Measurements from ENCODE around the gene KIF17.
A peak's percentile ranks its signal among the peaks of the same experiment; 100 is the strongest.

KIF17 gene

GRCh38 chr1:20663969-20664715, 53.7 kb downstream of the KIF17 start:
- no peak for DNase-seq

- no peak for DNase-seq
These were observed 54.4 kb downstream of the KIF17 start for GRCh38 chr1:20663365-20663764.

DNA sequence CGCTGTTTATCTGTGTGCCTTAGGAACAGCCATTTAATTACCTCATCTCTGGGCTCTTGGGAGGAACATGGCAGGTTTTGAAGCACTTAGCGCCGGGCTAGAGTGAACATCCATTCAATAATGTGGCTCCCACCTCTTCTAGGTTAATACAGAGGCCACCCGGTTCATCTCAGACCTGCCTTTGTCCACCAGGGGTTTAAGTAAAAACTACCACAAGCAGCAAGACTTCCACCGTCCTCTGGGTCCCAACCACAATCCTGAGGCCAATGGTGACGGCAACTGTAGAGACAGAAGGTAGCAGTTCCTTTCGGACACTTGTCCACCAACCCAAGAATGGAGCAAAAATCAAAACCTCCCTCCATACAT, 55.7 kb downstream of the KIF17 start:
- DNase-seq: no peak

DNA sequence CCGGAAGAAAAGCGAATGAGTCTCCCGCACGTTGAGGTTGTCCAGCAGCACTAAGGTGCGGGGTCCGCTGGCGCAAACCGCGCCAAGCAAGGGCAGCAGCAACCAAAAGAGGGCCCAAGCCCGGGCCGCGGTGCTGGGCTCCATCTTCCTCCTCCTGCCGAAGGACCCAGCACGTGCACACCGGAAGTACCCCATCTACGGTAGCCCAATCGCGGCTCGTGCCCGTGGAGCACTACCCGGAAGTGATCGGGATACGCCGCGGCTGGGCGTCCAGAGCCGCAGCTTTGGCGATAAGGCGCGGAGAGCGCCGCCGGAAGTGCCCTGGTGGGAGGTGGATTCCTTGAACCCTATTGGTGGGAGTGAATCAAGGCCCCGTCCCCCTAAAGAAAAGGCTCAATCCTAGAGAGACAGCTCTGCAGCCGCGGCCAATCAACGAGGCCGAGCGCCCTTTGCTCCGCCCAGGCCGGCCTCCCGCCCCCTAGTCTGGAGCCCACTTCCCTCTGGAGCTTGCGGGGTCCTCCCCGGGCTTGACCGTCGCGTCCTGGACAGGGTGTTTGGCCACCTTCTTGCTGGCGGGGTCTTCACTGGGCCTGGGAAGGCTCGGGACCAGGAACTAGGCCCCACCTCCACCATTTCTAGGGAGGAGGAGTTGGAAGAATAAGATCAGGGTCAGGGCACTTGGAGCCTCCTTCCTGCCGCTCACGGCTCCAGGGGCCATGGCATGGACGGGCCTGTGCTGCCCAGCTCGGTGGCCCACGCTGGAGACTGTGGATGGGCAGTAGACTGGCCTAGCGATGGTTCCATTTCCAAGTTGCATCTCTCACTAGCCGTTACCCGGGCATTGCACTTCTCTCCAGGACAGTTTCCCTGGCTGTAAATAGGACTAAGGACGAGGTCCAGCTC, 56.3 kb downstream of the KIF17 start, which contains the start of gene DDOST:
Gene DDOST, minus strand, starts transcription at position 163 of the 903 bp plus-strand sequence. Its CDS starts 19 bp downstream, at position 144.
- peak; percentile 73 to 100 (median 96) for DNase-seq

GRCh38 chr1:20660847-20661206, 57.0 kb downstream of the KIF17 start:
- DNase-seq: no peak

DNA sequence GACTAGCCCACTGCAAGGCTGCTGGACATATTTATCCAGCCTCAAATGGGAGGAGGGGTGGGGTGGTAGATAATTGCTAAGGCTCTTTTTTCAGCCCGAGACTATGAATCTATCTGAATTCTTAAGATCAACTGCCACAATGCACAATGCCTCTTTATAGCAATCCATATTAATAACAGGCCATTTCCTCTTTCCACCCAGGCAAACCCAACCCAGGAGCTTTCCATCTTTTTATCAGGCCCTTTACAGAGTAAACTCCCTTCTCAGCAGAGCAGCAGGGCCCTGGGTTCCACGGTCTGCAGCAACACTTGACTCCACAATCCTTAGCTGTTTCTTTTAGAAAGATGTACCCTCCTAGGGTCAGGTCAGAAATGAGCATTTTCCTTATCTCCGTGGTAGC, 57.4 kb downstream of the KIF17 start:
- no peak for DNase-seq

GRCh38 chr1:20658166-20658915, 59.5 kb downstream of the KIF17 start:
- no peak for DNase-seq

- DNase-seq: no peak
These were observed 60.8 kb downstream of the KIF17 start for GRCh38 chr1:20657024-20657423.

GRCh38 chr1:20654104-20654690, 63.6 kb downstream of the KIF17 start:
- peak in 44 of 58 donors; percentile 6 to 80 (median 43) for DNase-seq

GRCh38 chr1:20652300-20652699, 65.5 kb downstream of the KIF17 start:
- DNase-seq: no peak

DNA sequence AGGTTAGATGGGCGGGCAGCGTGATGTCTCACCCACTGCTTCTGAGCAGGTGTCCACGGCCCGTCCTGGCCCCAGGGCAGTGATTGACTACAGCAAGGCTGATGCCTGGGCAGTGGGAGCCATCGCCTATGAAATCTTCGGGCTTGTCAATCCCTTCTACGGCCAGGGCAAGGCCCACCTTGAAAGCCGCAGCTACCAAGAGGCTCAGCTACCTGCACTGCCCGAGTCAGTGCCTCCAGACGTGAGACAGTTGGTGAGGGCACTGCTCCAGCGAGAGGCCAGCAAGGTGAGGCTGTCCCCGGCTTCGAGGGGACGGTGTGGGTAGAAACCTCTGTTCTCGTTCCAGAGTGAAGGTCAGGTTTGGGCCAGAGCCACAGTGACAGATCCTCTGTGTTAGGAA, 68.9 kb downstream of the KIF17 start:
- no peak for DNase-seq

DNA sequence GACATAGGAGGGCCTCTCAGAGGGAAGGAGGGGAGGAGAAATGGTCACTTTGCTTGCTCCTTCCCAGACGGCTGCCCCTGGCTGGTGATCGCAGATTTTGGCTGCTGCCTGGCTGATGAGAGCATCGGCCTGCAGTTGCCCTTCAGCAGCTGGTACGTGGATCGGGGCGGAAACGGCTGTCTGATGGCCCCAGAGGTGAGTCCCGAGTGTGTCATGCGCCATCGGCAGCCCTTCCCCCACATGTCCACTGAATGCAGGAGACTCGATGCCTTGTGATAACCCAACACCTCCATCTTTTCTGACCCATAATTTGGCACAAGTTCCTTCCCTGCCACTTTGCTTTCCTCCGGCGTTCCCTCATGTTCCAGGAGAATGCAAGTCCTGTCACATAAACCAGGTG, 69.4 kb downstream of the KIF17 start:
- no peak for DNase-seq

GRCh38 chr1:20645414-20645813, 72.4 kb downstream of the KIF17 start:
- DNase-seq: no peak

- DNase-seq: no peak
These were observed 73.4 kb downstream of the KIF17 start for GRCh38 chr1:20644416-20644815.

DNA sequence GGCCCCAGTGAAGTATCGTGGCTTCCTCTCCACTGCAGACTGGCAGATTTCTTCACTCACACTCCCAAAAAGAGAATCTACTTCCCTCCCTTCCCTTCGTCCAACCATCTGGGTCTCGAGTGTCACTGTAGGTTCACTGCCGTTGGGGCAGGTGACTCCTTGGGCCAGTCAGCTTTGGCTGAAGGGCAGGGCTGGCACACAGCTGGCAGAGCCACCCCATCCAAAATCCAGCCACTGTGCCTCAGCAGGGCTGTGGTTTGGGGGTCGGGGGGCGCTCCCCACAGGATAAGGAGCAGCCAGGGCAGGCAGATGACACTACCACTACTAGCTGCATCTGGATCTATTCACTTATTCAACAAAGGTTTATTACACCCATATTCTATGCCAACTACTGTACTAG, 74.7 kb downstream of the KIF17 start:
- no peak for DNase-seq

DNA sequence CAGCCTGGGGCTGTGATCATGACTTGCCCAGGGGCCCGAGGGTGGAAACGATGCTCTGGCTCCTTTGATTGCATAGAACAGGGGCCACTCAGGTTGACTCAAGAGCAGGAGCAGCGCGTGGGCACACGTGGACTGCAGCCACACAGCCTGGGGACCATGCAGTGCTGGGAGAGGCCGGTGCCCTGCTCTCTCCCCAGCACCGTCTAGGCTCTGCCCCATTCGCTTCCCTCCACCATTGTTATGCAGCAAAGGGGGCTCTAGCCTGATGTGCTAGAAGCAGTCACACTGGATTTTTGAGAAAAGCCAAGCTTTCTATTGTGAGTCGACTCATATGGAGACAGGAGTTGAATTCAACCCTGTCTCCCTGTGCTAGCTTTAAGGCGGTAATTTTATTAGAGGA, 75.8 kb downstream of the KIF17 start:
- DNase-seq: no peak

GRCh38 chr1:20640183-20640597, 77.6 kb downstream of the KIF17 start:
- DNase-seq: peak in 19 of 58 donors; percentile 3 to 50 (median 17)

GRCh38 chr1:20636785-20637347, 80.9 kb downstream of the KIF17 start:
- DNase-seq: no peak

GRCh38 chr1:20634594-20635084, 83.2 kb downstream of the KIF17 start:
- peak in 11 of 58 donors; percentile 5 to 28 (median 17) for DNase-seq

- peak in 1 of 58 donors; percentile 17 for DNase-seq
These were observed 83.7 kb downstream of the KIF17 start for GRCh38 chr1:20634065-20634593.
